Ishikawa (cell line): Measurements from ENCODE around the gene ARHGAP9.

ENCODE experiments used
- CEBPB ChIP-seq: IDR thresholded peaks from 2 replicates; pipeline ENCODE4 v1.6.1; 2012
- EGR1 ChIP-seq: IDR thresholded peaks from 2 replicates; pipeline ENCODE4 v1.6.1; 2012
- EP300 ChIP-seq: IDR thresholded peaks from 2 replicates; pipeline ENCODE4 v1.6.1; 2012; ENCODE audit warnings: borderline replicate concordance
- FOXM1 ChIP-seq: IDR thresholded peaks from 2 replicates; pipeline ENCODE4 v1.6.1; 2012; ENCODE audit warnings: low read depth, borderline replicate concordance
- NFIC ChIP-seq: IDR thresholded peaks from 2 replicates; pipeline ENCODE4 v1.6.1; 2012
- RAD21 ChIP-seq: IDR thresholded peaks from 2 replicates; pipeline ENCODE4 v1.6.1; 2012; ENCODE audit warnings: low read depth
- TAF1 ChIP-seq: IDR thresholded peaks from 2 replicates; pipeline ENCODE4 v1.6.1; 2012; ENCODE audit warnings: low read depth, mild to moderate bottlenecking
- TF ChIP-seq, protein P1 (sequence below): IDR thresholded peaks from 2 replicates; pipeline ENCODE4 v1.6.1; 2012; ENCODE audit warnings: low read depth, mild to moderate bottlenecking
- TF ChIP-seq, protein P2 (sequence below): IDR thresholded peaks from 2 replicates; pipeline ENCODE4 v1.6.1; 2012

DNA sequence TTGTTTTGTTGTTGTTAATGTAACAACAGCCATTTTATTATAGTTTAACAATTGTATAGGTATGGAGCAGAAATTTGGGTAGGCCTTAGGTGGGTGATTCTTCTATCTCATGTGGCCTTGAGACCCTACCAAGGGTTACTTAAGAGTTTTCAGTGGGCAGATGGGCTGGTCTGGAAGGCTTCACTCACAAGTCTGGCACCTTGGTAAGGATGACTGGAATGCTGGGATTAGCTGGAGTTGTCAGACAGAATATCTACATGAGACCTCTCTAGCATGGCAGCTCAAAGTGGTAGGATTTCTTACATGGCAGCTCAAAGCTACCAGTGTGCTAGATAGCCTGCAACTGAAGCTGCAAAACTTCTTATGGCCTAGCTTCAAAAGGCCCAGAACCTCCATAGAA is 6.0 kb upstream of the ARHGAP9 start:
- TF ChIP-seq RAD21: no peak
- TF ChIP-seq CEBPB: no peak
- TF ChIP-seq, protein P1, sequence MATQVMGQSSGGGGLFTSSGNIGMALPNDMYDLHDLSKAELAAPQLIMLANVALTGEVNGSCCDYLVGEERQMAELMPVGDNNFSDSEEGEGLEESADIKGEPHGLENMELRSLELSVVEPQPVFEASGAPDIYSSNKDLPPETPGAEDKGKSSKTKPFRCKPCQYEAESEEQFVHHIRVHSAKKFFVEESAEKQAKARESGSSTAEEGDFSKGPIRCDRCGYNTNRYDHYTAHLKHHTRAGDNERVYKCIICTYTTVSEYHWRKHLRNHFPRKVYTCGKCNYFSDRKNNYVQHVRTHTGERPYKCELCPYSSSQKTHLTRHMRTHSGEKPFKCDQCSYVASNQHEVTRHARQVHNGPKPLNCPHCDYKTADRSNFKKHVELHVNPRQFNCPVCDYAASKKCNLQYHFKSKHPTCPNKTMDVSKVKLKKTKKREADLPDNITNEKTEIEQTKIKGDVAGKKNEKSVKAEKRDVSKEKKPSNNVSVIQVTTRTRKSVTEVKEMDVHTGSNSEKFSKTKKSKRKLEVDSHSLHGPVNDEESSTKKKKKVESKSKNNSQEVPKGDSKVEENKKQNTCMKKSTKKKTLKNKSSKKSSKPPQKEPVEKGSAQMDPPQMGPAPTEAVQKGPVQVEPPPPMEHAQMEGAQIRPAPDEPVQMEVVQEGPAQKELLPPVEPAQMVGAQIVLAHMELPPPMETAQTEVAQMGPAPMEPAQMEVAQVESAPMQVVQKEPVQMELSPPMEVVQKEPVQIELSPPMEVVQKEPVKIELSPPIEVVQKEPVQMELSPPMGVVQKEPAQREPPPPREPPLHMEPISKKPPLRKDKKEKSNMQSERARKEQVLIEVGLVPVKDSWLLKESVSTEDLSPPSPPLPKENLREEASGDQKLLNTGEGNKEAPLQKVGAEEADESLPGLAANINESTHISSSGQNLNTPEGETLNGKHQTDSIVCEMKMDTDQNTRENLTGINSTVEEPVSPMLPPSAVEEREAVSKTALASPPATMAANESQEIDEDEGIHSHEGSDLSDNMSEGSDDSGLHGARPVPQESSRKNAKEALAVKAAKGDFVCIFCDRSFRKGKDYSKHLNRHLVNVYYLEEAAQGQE: no peak
- TF ChIP-seq EP300: no peak
- TF ChIP-seq EGR1: no peak
- no peak for TF ChIP-seq TAF1
- no peak for TF ChIP-seq NFIC
- TF ChIP-seq, protein P2, sequence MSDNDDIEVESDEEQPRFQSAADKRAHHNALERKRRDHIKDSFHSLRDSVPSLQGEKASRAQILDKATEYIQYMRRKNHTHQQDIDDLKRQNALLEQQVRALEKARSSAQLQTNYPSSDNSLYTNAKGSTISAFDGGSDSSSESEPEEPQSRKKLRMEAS: no peak
- no peak for TF ChIP-seq FOXM1
